OCI-M2 (cell line): Measurements from ENCODE around the gene INSIG2.
"Not testable (repeated sequence)": the region's sequence is repeated elsewhere in the genome, so short reads cannot be mapped to it uniquely, and the experiment has no call there.

Source experiments
- DNase-seq: peaks from one replicate; lab custom pipeline; 2025; ENCODE audit not compliant: unreplicated experiment; lab: John Stamatoyannopoulos, UW

The INSIG2 gene

GRCh38 chr2:118059919-118060478, 28.3 kb upstream of the INSIG2 start:
- no peak for DNase-seq

GRCh38 chr2:118061135-118061955, 26.9 kb upstream of the INSIG2 start:
- DNase-seq: no peak

- DNase-seq: no peak
Observed at GRCh38 chr2:118062048-118062447, 26.2 kb upstream of the INSIG2 start.

- DNase-seq: no peak
Observed at GRCh38 chr2:118062669-118063068, 25.6 kb upstream of the INSIG2 start.

GRCh38 chr2:118065015-118065706, 23.1 kb upstream of the INSIG2 start:
- DNase-seq: no peak

GRCh38 chr2:118065921-118066511, 22.3 kb upstream of the INSIG2 start:
- no peak for DNase-seq

- DNase-seq: no peak
Observed at GRCh38 chr2:118077636-118078247, 10.5 kb upstream of the INSIG2 start.

- DNase-seq: no peak
Observed at GRCh38 chr2:118078734-118079133, 9.5 kb upstream of the INSIG2 start.

GRCh38 chr2:118084491-118085089, 3.7 kb upstream of the INSIG2 start:
- DNase-seq: no peak

- no peak for DNase-seq
Observed at GRCh38 chr2:118085173-118086023, 2.9 kb upstream of the INSIG2 start.

GRCh38 chr2:118086024-118086633, 2.1 kb upstream of the INSIG2 start:
- no peak for DNase-seq

- DNase-seq: no peak
Observed at GRCh38 chr2:118089139-118089800, 999 bp downstream of the INSIG2 start.

GRCh38 chr2:118090387-118091139, 2.3 kb downstream of the INSIG2 start:
- no peak for DNase-seq

GRCh38 chr2:118091140-118091478, 2.8 kb downstream of the INSIG2 start:
- no peak for DNase-seq

GRCh38 chr2:118091631-118092030, 3.4 kb downstream of the INSIG2 start:
- DNase-seq: no peak

GRCh38 chr2:118094102-118094501, 5.8 kb downstream of the INSIG2 start:
- DNase-seq: not testable (repeated sequence)

- no peak for DNase-seq
Observed at GRCh38 chr2:118094503-118094902, 6.2 kb downstream of the INSIG2 start.

- DNase-seq: no peak
Observed at GRCh38 chr2:118095610-118096009, 7.3 kb downstream of the INSIG2 start.
